HG03521 (cell line): ENCODE results near the gene PDE6G.

Experiments used
- ATAC-seq: cut with Tn5 transposase; IDR thresholded peaks from one replicate; pipeline ENCODE4 v1.9.1; 2021; ENCODE audit warnings: mild to moderate bottlenecking, moderate library complexity; ENCODE audit not compliant: unreplicated experiment

PDE6G gene

GRCh38 chr17:81656118-81656743, at the start of gene PDE6G:
Gene PDE6G (minus strand): TSS chr17:81656542. CDS start chr17:81653305, 3,237 bp downstream.
- ATAC-seq: no peak

DNA sequence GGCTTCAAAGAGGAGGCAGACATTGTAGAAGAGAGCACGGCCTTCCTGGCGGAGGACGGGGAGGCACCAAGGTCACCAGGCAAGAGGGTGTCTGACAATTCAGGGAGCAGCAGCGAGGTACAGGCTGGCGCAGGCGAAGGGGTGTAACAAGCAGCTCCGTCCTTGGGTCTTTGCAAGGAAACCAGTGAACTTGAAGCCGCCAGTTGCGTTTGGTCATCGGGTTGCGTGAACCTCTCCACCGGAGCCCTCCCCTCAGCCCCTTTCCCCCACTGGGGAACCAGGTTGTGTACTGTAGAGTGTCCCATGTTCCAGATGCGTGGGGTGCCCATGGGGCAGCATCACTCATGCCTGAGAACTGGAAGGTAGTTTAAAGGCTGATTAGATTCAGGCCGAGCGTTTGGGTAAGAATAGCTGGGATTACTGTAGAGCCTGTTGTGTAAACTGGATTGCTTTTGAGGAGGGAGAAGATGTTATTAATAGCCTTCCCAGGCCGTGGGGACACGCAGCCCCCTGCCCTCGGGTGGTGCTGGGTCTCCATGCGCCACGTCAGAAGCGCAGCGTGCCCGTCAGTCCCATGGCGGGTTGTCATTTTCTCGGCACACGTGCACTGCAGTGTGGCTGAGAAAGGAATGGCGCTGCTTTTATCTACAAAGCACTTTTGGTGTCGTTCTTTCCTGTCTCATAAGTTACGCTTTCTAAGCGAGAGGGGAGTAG, 49.3 kb upstream of the PDE6G start:
- no peak for ATAC-seq

GRCh38 chr17:81703747-81704654, 47.7 kb upstream of the PDE6G start:
- no peak for ATAC-seq

DNA sequence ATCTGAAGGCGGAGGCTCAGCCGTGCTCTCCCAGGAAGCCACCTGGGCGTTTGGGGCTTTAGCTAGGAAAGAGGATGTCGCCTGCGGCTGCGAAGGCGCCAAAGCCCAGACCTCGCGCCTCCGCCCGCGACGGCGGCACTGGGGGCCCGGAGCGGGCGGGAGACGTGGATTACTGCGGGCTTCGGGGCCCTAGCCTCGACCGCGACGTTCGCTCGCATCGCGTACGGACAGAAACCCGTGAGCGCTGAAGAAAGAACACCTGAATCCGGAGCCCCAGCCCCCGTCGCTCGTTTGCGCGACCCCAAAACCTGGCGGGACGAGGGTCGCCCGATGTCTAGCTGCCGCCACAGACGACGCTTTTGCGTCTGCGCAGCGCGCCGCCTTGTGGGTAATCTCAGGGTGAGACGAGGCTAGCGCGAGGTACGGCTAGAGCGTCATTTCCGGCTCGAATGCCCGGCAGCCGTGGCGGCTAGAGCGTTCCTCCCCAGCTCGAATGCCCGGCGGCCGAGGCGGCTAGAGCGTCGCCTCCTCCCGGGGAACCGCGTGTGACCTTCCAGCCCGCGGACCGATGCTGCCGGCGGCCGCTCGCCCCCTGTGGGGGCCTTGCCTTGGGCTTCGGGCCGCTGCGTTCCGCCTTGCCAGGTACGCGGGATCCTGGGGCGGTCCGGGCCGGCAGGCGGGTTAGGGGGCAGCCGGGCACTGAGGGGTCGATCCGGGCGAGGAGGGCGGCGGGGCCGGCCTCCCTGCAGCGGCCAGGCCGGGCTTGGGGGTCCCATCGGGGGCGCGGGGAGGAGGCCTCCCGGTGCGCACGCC, 46.8 kb upstream of the PDE6G start, which contains the start of gene MRPL12:
Gene MRPL12 (plus strand): TSS at position 434 of the 813 bp plus-strand sequence. CDS start 135 bp downstream, at position 569.
- ATAC-seq: peak; percentile 84

DNA sequence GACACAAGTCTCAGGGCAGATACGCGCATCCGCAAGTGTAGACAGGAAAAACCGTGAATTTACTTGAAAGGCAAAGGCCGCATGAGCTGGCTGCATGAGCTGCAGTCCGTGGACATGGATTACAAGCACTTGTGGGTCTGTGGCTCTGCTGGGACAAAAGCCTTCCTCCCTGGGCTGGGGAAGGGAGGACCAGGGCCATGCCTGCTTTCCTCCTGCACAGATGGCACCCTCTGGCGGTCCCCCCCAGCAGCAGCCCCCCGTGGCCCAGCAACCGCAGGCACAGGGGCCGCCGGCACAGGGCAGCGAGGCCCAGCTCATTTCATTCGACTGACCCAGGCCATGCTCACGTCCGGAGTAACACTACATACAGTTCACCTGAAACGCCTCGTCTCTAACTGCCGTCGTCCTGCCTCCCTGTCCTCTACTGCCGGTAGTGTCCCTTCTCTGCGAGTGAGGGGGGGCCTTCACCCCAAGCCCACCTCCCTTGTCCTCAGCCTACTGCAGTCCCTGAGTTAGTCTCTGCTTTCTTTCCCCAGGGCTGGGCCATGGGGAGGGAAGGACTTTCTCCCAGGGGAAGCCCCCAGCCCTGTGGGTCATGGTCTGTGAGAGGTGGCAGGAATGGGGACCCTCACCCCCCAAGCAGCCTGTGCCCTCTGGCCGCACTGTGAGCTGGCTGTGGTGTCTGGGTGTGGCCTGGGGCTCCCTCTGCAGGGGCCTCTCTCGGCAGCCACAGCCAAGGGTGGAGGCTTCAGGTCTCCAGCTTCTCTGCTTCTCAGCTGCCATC, 45.1 kb upstream of the PDE6G start:
- no peak for ATAC-seq

DNA sequence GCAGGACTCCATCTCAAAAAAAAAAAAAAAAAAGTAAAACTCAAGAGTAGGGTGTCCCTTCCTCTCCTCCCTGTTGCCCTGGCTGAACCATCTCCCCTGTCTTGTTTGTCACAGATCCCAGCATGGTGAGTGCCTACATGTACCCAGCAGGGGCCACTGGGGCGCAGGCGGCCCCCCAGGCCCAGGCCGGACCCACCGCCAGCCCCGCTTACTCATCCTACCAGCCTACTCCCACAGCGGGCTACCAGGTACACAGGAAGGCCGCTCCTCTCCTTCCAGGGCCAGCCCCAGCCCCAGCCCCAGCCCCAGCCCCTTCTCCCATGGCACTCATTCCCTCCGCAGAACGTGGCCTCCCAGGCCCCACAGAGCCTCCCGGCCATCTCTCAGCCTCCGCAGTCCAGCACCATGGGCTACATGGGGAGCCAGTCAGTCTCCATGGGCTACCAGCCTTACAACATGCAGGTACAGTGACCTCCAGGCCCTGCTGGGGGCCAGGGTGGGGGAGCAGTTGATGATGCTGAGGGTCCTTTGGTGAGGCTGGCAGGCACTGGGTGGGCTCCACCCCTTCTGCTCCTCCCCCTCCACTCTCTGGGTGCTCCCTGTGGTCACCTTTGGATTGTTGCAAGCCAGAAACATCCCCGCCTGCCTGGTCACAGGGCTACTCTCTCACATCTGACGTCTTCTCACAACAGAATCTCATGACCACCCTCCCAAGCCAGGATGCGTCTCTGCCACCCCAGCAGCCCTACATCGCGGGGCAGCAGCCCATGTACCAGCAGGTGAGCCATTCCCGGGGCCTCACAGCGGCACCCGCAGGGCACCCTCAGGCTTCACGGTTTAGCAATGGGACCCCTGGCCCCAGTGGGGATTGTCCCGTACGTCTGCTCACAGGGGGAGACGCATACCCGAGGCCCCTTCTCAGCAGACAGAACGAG, 44.3 kb upstream of the PDE6G start:
- ATAC-seq: no peak

GRCh38 chr17:81697261-81698044, 41.1 kb upstream of the PDE6G start:
- no peak for ATAC-seq

- ATAC-seq: no peak
These were observed 40.0 kb upstream of the PDE6G start for GRCh38 chr17:81696218-81696941.

DNA sequence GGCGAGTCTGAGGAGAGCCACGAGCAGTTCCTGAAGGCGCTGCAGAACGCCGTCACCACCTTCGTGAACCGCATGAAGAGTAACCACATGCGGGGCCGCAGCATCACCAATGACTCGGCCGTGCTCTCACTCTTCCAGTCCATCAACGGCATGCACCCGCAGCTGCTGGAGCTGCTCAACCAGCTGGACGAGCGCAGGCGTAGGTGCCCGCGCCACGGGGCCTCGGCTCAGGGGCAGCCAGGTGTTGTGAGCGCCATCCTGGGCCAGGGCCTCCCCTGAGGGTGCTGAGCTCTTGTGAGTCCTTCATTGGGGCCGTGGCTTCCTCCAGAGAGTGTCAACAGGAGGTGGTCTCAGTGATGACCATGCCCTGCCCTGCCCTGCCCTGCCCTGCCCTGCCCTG, 39.5 kb upstream of the PDE6G start:
- no peak for ATAC-seq

- ATAC-seq: no peak
These were observed 38.9 kb upstream of the PDE6G start for GRCh38 chr17:81695211-81695610.

DNA sequence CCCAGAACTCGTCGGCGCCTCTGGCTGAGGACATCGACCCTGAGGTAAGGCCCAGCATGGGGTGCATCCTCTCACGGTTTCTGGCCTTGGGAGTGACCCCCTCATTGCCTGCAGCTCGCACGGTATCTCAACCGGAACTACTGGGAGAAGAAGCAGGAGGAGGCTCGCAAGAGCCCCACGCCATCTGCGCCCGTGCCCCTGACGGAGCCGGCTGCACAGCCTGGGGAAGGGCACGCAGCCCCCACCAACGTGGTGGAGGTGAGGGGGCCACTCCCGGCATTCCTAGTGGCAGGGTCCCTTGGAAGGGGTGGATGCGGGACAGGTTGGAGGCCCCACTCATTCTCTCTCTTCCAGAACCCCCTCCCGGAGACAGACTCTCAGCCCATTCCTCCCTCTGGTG, 38.5 kb upstream of the PDE6G start:
- no peak for ATAC-seq

DNA sequence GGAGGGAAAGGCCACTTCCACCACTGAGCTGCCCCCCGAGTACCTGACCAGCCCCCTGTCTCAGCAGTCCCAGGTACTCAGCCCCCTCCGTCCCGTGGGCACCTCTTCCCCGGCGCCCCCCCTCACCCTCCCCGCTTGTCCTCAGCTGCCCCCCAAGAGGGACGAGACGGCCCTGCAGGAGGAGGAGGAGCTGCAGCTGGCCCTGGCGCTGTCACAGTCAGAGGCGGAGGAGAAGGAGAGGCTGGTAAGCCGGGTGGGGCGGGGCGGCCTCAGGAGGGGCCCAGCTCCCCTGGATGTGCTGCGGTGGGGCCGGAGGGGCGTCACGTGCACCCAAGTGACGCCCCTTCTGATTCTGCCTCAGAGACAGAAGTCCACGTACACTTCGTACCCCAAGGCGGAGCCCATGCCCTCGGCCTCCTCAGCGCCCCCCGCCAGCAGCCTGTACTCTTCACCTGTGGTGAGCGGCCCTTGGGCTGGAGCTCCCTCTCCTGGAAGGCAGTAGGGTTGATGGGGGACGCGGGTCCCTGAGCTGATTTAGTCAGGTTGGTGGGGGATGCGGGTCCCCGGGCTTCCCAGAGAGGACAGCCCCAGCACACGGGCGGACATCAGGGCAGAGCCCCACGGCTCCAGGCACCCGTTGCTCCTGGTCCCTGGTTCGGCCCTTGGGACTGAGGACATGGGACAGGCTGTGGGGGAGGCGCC, 37.3 kb upstream of the PDE6G start:
- ATAC-seq: no peak

DNA sequence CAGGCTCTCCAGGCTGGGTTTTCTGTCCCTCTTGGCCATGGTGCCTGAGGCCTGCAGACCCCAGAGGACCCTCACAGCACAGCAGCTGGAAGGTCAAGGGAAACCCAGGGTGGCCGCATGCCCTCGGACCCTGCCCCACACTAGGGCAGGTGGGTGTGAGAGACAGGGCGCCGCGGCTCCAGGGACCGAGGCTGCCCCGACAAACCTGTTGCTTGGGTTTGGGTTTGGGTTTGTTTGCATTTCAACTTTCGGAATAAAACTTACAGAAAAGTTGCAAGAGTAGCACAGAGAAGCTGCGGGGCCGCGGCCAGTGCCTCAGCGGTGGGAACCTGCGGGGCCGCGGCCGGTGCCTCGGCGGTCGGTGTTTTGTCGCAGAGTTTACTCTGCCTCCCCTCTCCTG, 35.3 kb upstream of the PDE6G start:
- no peak for ATAC-seq

GRCh38 chr17:81691196-81691595, 34.9 kb upstream of the PDE6G start:
- no peak for ATAC-seq

GRCh38 chr17:81690549-81690948, 34.2 kb upstream of the PDE6G start:
- ATAC-seq: no peak

- ATAC-seq: no peak
These were observed 33.7 kb upstream of the PDE6G start for GRCh38 chr17:81690066-81690465.

GRCh38 chr17:81688616-81689015, 32.3 kb upstream of the PDE6G start:
- ATAC-seq: no peak
